ENCODE results near the gene PACS2. TPM values are rescaled to one million over a fixed set of nuclear protein-coding genes. Genes with fewer than 3 reads are reported as not detected.

PACS2 gene
- total and polyA plus RNA-seq, 2 of the 4 experiments (the other 2 are of a cell fraction): 15.6 to 32.2 TPM

DNA sequence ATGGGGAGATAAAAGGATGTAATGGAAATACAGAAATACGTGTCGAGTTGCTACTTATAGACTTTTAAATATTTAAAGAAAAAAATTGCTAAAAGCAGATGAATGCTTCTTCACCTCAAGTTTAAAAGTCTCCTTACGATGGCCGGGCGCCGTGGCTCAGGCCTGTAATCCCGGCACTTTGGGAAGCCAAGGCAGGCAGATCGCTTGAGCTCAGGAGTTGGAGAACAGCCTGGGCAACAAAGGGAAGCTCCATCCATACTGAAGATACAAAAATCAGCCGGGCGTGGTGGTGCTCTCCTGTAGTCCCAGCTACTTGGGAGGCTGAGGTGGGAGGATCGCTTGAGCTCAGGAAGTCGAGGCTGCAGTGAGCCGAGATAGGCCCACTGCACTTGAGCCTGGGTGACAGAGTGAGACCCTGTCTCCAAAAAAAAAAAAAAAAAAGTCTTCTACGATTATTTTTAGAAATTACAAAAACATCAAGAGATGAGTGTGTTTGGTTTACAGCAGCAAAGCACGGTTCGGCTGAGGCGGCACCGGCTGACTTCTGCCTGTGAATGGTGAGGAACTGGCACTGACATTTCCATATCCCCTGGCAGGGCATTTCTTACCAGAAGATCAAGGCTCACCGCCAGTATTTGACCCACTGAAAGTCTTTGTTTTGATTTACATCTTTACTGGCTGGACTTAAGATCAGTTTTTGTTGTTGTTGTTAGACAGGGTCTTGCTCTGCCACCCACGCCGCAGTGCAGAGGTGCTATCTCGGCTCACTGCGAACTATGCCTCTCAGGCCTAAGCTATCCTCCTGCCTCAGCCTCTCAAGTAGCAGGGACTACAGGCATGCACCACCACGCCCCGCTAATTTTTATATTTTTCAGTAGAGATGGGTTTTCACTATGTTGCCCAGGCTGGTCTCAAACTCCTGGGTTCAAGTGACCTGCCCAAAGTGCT is 101.2 kb downstream of the PACS2 start:
- no peak for DNase-seq
- Histone ChIP-seq H3K79me1 (ENCODE audit: low read depth in 1 of 2, low read length in 2 of 2) (peaks cover 4 to 15% of the 10 kb centered on the region in 2 experiments; a peak in 3 of 4 replicates), H2BK20ac (ENCODE audit: low read depth, low read length) (no peak overlapping the region), H2BK120ac (ENCODE audit: low read depth, low read length) (no peak overlapping the region), H2AK5ac (ENCODE audit: low read depth, low read length) (no peak overlapping the region), H4K5ac (ENCODE audit: low read depth, low read length) (no peak overlapping the region), H3K23ac (ENCODE audit: low read depth, low read length) (no peak overlapping the region), H3K4ac (ENCODE audit: low read depth, low read length) (no peak overlapping the region), H3K27me3 (ENCODE audit: control insufficient read depth, insufficient read depth, low read length) (no peaks in the 10 kb centered on the region), H3K4me3 (ENCODE audit: insufficient read depth, low read depth, low read length) (peak overlapping the region; percentile 61; the same call in 1 of the 2 replicates), H2BK5ac (ENCODE audit: low read depth, low read length, poor library complexity, severe bottlenecking) (no peak overlapping the region), H4K8ac (ENCODE audit: low read depth in 2 of 2, low read length in 2 of 2) (peak overlapping the region in 1 of 2 experiments; percentile 55; a peak in 2 of 4 replicates), H2AFZ (replicated peaks; ENCODE audit: low read length, poor library complexity) (no peak overlapping the region), H3K36me3 (ENCODE audit: control insufficient read depth, insufficient read depth, low read length) (no peaks in the 10 kb centered on the region), H3K9me3 (ENCODE audit: control insufficient read depth, insufficient read depth, low read length) (no peaks in the 10 kb centered on the region), H3K4me2 (ENCODE audit: low read depth, low read length) (peak overlapping the region; percentile 69), H3K9ac (ENCODE audit: low read depth, low read length) (peak overlapping the region; percentile 46; the same call in 1 of the 2 replicates), H3K18ac (ENCODE audit: low read depth, low read length) (no peak overlapping the region), H3K9me1 (ENCODE audit: insufficient read depth, low read length) (peaks cover 8% of the 10 kb centered on the region; the same call in 1 of the 2 replicates), H3K14ac (replicated peaks; ENCODE audit: low read depth, low read length) (no peak overlapping the region), H2BK15ac (ENCODE audit: low read depth, low read length) (no peak overlapping the region), H3K56ac (ENCODE audit: extremely low read depth, insufficient read depth, low read length) (no peak overlapping the region), H2AK9ac (replicated peaks; ENCODE audit: low read depth, low read length, poor library complexity) (no peak overlapping the region), H4K20me1 (ENCODE audit: insufficient read depth, low read length) (no peaks in the 10 kb centered on the region; the same call in 1 of the 2 replicates), H4K91ac (ENCODE audit: insufficient read depth, low read depth, low read length) (no peak overlapping the region), H3K4me1 (ENCODE audit: control insufficient read depth, insufficient read depth, low read length) (peaks cover 13% of the 10 kb centered on the region), H3K27ac (ENCODE audit: insufficient read depth, low read length) (no peak overlapping the region)
- ATAC-seq (ENCODE audit: low read depth): no peak
- WGBS, 2 experiments (ENCODE audit: extremely low coverage in 2 of 2, insufficient read length in 1 of 2): 83% methylated on average over 9 of the region's 25 CpGs; no CpG with 5 or more reads in 1 of the 2 experiments
- ChIA-PET POLR2A (ENCODE audit: unreplicated experiment) (no interaction called here), CTCF (no interaction called here)
- intact Hi-C loops (cut with micrococcal nuclease) (no loop called here), in situ Hi-C loops (cut with MboI; ENCODE audit: low sequenced_read_pairs) (no loop called here), dilution Hi-C loops (cut with HindIII; ENCODE audit: low sequenced_read_pairs, unreplicated experiment) (no loop called here)
- no TSS peak for BruUV-seq (replicated peaks)
- TF ChIP-seq CTCF (conservative IDR thresholded peaks at IDR 0.05; ENCODE audit: low read depth, low read length): no peak
- no peak for TF ChIP-seq MAFK (IDR thresholded peaks at IDR 0.05; ENCODE audit: low read depth, low read length)
- no peak for TF ChIP-seq USF2 (IDR thresholded peaks at IDR 0.05; ENCODE audit: low read depth, low read length)
- TF ChIP-seq RAD21 (IDR thresholded peaks at IDR 0.05; ENCODE audit: low read length): no peak
- TF ChIP-seq ELK1 (IDR thresholded peaks at IDR 0.05; ENCODE audit: borderline replicate concordance, low read depth, low read length): no peak
- TF ChIP-seq CEBPB (IDR thresholded peaks at IDR 0.05; ENCODE audit: low read depth, low read length): no peak
- TF ChIP-seq FOS (IDR thresholded peaks at IDR 0.05; ENCODE audit: low read depth, low read length): no peak
- no peak for TF ChIP-seq NFE2L2 (IDR thresholded peaks at IDR 0.05; ENCODE audit: low read depth, low read length)
- no peak for TF ChIP-seq MAZ (IDR thresholded peaks at IDR 0.05; ENCODE audit: borderline replicate concordance, low read depth, low read length)
- TF ChIP-seq SMC3 (IDR thresholded peaks at IDR 0.05; ENCODE audit: low read depth, low read length): no peak
- no peak for TF ChIP-seq RFX5 (IDR thresholded peaks at IDR 0.05; ENCODE audit: low read depth, low read length)
- no peak for TF ChIP-seq CHD1 (IDR thresholded peaks at IDR 0.05; ENCODE audit: low read depth, low read length)
- no peak for TF ChIP-seq BHLHE40 (IDR thresholded peaks at IDR 0.05; ENCODE audit: low read depth, low read length)
- TF ChIP-seq POLR2A (IDR thresholded peaks at IDR 0.05; ENCODE audit: low read depth, low read length): no peak

All from IMR-90 (cell line).